ENCODE results near the gene ZCCHC14.

ZCCHC14 gene

DNA sequence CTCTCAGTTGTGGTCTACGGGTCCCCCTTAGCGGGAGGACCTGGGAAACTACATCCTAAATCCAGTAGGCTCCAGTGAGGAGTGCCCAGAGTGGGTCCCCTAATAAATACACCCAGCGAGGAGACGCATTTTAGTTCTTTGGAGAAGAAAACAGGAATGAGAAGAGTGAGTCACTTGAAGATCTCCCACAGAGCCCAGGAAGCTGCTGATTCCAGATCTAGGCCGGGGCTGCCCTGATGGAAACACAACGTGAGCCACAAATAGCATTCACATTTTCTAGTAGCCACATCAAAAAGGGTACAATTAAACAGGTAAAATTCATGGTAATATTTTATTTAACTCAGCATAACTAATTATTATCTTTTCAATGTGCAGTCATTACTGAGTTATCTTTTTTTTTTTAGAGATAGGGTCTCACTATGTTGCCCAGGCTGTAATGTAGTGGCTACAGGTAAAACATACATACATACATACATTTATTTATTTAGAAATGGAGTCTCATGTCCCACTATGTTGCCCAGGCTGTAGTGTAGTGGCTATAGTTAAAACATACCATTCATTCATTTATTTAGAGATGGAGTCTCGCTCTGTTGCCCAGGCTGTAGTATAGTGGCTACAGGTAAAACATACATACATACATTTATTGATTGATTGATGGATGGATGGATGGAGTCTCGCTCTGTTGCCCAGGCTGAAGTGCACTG, 130.8 kb downstream of the ZCCHC14 start:
- H3K4me3 ChIP-seq (ENCODE audit: low read depth, low read length) = no peak overlapping the region

DNA sequence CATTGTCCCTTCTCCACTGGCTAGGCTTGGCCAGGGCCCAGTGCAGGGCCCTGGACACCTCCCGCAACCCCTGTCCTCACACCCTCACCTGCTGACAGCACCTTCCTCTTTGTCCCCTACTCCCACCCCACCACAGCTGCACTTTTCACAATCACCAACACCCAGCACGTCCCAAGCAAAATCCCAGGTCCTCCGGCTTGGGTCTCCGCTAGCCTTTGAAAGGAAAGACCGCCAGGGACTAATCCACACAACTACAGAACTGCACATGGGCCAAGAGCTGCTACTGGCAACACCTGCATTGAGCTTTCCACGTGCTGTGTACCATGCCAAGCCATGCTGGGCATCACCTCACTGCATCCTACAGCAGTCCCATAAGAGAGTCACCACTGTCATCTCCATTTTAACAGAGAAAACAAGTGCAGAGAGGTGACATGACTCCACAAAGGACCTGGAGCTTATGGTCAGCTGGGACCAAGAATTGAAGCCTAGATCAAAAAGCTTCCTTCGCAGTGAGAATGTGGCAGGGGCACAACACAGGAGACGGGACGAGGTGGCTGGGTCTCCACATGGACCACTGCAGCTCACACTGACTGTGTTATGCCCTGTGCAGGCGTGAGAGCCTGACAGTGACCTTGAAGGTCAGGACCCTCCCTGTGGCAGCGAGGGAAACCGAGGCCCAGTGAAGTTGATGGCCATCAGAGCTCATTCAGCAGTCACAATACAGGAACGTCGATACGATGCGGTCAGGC, 131.8 kb downstream of the ZCCHC14 start:
- TF ChIP-seq, protein P1, sequence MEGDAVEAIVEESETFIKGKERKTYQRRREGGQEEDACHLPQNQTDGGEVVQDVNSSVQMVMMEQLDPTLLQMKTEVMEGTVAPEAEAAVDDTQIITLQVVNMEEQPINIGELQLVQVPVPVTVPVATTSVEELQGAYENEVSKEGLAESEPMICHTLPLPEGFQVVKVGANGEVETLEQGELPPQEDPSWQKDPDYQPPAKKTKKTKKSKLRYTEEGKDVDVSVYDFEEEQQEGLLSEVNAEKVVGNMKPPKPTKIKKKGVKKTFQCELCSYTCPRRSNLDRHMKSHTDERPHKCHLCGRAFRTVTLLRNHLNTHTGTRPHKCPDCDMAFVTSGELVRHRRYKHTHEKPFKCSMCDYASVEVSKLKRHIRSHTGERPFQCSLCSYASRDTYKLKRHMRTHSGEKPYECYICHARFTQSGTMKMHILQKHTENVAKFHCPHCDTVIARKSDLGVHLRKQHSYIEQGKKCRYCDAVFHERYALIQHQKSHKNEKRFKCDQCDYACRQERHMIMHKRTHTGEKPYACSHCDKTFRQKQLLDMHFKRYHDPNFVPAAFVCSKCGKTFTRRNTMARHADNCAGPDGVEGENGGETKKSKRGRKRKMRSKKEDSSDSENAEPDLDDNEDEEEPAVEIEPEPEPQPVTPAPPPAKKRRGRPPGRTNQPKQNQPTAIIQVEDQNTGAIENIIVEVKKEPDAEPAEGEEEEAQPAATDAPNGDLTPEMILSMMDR (IDR thresholded peaks at IDR 0.05; ENCODE audit: borderline replicate concordance, insufficient read depth, low read depth, low read length) = no peak
- H3K4me3 ChIP-seq (ENCODE audit: low read depth, low read length) = no peak overlapping the region

More for the DNA sequence above, 130.8 kb downstream of the ZCCHC14 start:
- TF ChIP-seq, protein P1 (IDR thresholded peaks at IDR 0.05; ENCODE audit: borderline replicate concordance, insufficient read depth, low read depth, low read length) = no peak

DNA sequence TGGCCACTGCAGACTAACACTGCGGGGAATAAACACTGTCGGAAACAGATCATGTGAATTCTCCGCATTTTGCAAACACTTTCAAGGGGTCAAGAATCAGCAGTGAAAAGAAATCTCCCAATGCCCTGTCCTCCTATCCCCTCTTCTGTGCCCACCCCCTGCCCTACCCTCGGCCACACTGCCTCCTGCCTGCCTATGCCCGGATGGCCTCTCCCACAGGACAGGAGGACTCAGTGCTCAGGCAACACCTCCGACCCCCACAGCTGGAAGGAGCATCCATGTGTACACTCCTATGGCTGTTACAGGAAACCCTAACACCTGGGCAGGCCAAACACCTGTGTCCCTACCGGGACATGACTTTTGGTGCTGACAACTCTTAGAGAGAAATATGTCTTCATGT, 133.7 kb downstream of the ZCCHC14 start:
- TF ChIP-seq, protein P1 (IDR thresholded peaks at IDR 0.05; ENCODE audit: borderline replicate concordance, insufficient read depth, low read depth, low read length) = no peak
- no peak overlapping the region for H3K4me3 ChIP-seq (ENCODE audit: low read depth, low read length)

DNA sequence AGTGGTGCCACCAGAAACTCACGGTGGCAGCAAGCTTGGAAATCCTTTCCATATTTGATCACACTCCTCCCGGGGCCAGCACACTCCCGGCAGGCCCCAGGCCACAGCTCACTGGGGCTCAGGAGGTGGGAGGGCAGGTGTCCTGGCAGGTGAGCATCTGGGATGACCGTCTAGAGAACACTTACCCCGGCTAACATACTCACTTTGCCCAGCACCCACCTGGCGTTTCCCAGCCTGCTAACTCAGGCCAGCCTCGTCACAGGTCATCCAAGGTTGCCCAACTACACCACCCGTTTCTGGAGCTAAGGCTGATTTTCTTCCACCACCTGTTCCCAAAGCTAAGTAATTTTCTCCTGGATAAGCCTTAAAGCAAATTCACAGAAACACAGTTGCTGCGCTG, 134.1 kb downstream of the ZCCHC14 start:
- TF ChIP-seq, protein P1 (IDR thresholded peaks at IDR 0.05; ENCODE audit: borderline replicate concordance, insufficient read depth, low read depth, low read length) = no peak

DNA sequence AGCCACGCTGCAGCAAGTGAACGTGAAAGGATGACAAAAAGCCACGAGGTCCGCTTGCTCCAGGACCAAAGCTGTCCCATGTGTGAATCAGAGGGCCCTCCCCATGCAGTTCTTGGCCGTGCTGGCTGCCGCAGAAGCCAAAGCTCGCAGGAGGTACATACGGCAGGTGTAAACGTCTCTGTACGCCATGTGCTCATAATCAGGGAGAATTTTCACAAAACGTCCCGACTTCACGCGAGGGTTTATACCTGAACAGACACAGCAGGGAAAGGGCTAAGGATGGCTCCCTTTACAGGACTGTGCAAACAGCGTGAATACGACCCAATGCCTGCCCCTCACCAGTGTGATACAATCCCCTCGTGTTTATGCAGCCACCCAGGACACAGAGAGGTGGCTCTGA, 134.6 kb downstream of the ZCCHC14 start:
- H3K4me3 ChIP-seq (ENCODE audit: low read depth, low read length) = no peak overlapping the region
- TF ChIP-seq, protein P1 (IDR thresholded peaks at IDR 0.05; ENCODE audit: borderline replicate concordance, insufficient read depth, low read depth, low read length) = no peak

More for the DNA sequence above, 134.1 kb downstream of the ZCCHC14 start:
- H3K4me3 ChIP-seq (ENCODE audit: low read depth, low read length) = no peak overlapping the region

DNA sequence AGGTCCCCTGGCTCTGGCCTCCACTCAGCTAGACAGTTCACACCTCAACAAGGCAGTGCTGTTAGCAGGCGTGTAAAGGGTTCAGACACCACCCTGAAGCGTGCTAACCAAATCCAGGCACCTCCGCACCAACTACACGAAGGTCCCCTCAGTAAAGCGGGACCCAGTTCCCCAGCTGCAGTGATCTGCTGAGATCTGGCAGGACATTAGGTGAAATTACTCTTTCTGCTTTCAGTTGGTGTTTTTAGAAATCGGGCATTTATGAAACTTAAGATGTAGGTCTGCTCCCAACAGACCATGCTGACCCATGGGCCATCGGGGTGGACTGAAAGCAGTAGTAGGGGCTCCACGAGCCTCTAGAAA, 136.4 kb downstream of the ZCCHC14 start:
- TF ChIP-seq, protein P1 (IDR thresholded peaks at IDR 0.05; ENCODE audit: borderline replicate concordance, insufficient read depth, low read depth, low read length) = no peak

More for the DNA sequence above, 136.4 kb downstream of the ZCCHC14 start:
- H3K4me3 ChIP-seq (ENCODE audit: low read depth, low read length) = no peak overlapping the region
